Measurements from ENCODE around the gene PCSK4.
A peak's percentile ranks its signal among the peaks of the same experiment; 100 is the strongest.

The PCSK4 gene

DNA sequence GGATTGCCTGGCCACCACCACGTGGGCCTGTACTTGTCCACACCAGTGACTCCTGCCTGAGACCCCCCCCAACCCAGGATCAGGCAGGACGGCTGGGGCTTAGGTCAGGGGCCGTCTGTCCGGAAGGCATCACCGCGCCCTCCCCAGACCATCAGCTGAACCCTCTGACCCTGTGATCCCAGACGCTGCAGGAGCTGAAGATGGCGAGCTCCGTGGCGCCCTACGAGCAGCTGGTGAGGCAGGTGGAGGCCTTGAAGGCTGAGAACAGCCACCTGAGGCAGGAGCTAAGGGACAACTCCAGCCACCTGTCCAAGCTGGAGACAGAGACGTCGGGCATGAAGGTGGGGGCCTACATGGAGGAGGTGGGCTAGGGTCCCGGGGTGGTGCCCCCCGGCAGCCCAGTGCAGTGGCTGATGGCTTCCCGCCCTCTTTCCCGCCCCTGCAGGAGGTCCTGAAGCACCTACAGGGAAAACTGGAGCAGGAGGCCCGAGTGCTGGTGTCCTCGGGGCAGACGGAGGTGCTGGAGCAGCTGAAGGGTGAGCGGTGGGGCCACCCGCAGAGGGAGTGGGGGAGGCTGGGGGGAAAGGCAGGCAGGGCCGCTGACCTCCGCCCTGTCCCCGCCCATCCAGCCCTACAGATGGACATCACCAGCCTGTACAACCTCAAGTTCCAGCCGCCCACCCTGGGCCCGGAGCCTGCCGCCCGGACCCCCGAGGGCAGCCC, 37.2 kb downstream of the PCSK4 start:
- H3K27ac ChIP-seq, result peak overlapping the region; percentile 93
- TF ChIP-seq ZFX (IDR thresholded peaks at IDR 0.05; ENCODE audit: borderline replicate concordance) (no peak), CTCF (IDR thresholded peaks at IDR 0.05) (no peak)

DNA sequence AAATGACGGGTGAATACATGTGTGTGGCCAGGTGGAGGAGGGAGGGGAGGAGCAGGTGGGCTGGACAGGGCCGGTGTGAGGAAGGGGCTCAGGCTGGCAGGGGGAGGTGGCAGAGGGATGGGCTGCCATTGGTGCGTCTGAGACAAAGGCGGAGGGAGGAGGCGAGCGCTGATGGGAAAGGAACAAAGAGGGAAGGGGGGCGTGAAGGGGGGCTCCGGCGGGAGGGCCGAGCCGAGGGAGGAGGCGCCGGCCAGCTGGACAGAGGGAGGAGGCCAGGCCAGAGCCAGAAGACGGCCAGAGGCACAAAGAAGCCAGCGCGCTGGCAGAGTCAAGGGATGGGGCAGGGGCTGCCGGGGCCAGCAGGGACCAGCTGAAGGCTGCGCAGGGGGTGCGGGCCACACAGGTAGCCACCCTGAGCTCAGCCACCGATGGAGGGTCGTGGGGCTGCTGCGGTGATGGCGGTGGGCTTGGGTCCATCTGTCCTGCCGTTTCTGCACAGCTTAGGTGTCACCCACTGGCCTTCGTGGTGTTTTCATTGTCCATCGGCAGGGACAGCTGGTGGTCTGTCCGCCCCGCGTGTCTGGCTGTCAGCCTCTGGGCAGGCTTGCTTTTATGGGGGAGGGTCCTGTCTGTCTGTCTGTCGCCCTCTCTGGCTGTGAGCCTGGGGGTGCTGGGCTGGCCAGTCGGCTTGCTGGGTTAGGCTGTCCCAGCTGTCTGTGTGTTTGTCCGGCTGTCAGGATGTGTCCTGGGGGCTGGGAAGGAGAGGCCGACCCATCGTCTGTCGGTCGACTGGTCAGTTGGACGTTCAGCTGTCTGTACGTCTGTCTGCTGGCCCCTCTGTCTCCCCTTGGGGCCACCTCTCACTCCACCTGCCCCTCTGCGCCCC, 38.0 kb downstream of the PCSK4 start:
- H3K27ac ChIP-seq, result no peak overlapping the region
- TF ChIP-seq CTCF (IDR thresholded peaks at IDR 0.05) (no peak), ZFX (IDR thresholded peaks at IDR 0.05; ENCODE audit: borderline replicate concordance) (no peak)

DNA sequence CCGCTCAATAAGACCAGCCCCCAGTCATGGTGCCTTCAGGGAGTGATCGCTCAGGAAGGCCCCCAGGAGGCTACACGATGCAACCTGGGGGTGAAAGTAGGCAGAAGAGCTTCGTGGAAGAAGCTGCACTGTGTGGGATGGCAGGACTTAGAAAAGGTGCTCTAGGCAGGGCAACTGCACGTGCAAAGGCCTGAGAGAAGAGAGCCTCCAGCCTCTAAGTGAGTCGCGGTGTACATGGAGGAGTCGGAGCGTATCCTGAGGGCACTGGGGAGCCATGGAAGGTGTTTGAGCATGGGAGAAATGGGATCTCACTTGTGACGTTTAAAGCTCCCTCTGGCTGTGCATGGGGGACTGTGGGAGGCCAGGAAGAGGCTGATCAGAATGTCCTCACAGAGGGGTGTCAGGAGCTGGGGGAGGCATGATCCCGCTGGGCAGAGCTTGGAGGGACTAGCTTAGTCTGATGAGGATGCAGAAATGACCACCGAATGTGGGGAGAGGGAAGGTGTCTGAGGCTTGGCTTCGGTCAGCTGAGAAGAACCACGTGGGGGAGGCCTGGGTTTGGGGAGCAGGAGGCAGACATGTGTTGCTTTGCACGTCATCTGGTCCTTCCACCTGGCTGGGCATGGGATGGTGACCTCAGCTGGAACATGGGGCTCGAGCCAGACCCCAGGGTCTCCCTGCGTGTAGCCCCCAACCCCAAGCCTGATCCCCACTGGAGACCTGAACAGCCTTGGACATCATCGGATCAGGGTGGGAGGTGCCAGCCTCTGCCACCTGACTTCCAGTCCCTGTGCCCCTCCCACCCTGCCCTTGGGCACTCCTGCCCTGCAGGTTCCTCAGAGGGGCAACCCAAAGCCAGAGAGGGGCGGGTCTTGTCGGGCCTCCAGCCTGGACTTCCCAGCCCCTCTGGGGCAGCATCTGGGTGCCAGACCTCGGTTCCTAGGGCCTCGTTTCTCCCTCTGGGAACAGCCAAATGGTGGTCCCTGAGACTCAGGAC, 39.1 kb downstream of the PCSK4 start:
- TF ChIP-seq CTCF (IDR thresholded peaks at IDR 0.05) (no peak), ZFX (IDR thresholded peaks at IDR 0.05; ENCODE audit: borderline replicate concordance) (no peak)
- H3K27ac ChIP-seq, result no peak overlapping the region

DNA sequence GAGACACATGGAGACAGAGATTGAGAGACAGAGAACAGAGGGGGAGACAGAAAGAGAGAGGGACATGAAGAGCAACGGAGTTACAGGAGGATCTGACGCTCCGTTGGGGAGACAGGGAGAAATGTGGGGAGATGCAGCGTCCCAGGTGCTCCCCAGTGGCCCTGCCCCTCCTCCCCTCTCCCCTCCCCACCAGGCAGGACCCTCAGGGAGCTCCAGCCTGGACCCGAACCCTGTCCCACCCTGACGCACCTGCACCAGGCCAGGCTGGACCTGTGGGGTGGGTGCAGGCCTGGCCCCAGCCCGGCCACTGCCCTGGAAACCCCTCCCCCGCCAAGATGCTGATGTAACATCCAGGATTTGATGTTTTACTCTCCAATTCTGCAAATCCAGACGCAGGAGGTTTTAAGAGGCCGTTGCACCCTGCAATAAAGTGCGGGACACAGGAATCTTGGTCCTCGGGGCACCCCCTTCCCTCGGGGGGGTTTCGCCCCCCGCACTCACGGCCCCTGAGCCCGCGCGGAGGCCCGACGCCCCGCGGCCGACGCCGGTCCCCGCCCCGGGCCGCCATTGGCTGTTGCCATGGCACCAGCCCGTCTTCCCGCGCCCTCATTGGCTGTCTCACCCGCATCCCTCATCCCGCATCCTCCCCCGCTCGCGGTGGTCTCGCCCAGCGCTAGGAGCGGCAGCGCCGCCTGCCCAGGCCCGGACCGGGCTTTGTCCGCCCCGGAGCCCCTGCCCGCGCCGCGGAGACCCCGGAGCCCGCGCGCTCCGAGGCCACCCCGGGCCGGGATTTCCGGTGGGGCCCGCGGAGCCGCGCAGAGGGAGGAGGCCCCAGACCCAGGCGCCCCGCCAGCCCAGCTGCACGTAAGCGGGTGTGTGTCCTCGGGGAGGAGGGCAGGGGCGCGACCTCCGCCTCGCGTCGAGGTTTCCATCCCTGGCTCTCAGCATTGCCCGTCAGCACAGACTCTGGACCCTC, 40.4 kb downstream of the PCSK4 start, which contains the start of gene APC2:
Gene APC2 (plus strand): TSS at position 655 of the 976 bp plus-strand sequence. CDS start 2,881 bp downstream, outside the sequence.
- TF ChIP-seq ZFX (IDR thresholded peaks at IDR 0.05; ENCODE audit: borderline replicate concordance), result no peak
- H3K27ac ChIP-seq, result peak within 1 kb of the TSS; percentile 43

DNA sequence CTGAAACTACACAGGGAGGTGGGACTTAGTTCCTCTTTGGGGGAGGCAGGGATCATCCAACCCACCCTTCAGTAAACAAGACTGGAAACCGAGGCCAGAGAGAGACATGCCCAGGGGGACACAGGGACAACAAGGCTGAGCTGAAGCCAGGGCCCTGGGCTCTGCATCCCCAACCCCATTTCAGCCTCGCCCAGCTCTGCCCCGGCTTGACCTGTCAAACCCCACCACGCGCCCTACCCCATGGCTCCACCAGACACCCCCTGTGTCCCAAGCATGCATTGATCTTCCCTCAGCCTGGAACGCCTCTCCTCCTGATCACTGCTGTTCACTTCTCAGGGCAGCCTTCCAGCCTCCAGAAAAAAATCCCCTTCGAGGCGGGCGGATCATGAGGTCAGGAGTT, 42.2 kb downstream of the PCSK4 start:
- no peak overlapping the region for H3K27ac ChIP-seq
- no peak for TF ChIP-seq ZFX (IDR thresholded peaks at IDR 0.05; ENCODE audit: borderline replicate concordance)
- no peak for TF ChIP-seq CTCF (IDR thresholded peaks at IDR 0.05)

DNA sequence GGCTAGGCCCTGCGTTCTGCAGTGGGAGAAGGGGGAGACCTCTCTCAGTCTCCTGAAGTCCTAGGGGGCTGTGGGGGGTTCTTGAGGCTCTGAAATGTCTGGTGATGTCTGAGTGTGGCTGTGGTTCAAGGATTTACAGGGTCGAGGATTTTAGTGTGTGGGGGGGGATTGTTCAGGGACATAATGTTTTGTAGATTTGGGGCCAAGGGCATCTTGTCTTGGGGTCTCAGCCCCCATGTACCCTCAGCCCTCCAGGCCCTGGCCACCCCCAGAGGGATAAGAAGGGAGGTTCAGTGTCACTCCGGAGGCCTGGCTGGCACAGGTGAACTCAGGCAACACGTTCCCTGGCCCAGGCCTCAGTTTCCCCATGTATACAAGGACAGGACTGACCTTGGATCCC, 42.6 kb downstream of the PCSK4 start:
- no peak for TF ChIP-seq ZFX (IDR thresholded peaks at IDR 0.05; ENCODE audit: borderline replicate concordance)
- TF ChIP-seq CTCF (IDR thresholded peaks at IDR 0.05), result no peak

More for the DNA sequence above, 42.6 kb downstream of the PCSK4 start:
- no peak overlapping the region for H3K27ac ChIP-seq

Measured in 22Rv1 (cell line).